Measurements from ENCODE around the gene RIPPLY2.
"Not testable (repeated sequence)": the region's sequence is repeated elsewhere in the genome, so short reads cannot be mapped to it uniquely, and the experiment has no call there.

RIPPLY2 gene

DNA sequence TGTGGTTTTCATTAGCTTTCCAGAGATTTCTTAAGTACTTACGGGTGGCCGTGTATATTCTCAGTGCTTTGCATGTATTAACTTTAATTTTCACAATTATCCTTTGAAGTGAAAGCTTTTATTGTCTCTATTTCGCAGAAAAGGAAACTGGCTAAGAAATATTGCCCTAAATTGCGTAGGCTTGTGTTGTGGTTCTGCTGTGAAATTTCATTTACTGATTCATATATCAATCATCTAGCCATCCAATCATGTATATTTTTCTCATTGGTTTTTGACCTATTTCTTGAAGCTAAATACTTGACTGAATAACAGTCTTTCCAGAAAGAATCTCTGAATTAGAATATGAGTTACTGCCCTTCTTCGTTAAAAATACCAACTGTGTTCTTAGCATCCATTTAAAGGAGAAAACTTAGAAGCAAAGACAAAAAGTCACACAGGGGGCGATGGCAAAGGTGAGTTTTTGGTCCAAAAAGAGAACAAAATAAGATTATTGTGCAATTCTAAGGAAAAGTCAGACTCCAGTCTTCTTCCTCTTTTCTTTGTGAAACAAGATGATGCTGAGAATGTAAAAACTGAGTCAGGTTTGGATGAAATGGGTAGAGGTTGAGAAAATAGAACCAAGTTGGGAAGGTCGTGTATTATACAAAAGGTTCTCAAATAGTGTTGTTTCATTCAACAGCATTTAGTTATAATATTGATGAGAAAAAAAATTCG lies 7.8 kb downstream of the RIPPLY2 start:
- DNase-seq = peak in 2 of 4 experiments; percentile 55 to 57

DNA sequence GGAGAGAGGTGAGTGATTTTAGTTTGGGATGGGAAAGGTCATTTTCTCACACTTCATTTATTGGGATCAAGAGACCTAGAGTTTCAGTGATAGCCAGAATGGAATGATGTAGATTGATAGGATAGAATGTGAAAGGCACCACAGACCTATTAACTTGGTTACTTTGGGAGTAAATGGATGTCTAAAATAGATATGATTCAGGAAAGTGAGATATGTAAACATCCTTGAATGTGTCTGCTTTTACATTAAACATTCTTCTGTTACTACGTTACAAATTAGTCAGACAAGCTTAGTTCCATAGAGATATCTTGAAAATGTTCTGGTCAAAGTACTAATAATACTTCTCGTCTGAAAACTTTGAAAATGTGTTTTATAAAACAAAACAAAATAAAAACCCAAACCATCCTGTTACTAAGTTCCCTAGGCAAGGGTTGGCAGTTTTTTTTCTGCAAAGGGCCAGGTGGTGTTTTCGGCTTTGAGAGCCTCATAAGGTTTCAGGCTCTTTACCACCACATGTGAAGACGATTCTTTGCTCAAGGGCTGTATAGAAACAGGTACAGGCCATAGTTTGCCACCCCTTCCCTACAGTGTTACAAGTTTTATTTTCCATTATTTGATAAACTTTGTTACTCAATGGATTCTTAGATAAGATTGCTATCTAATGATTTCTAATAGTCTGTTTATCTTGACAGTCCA lies 9.8 kb downstream of the RIPPLY2 start:
- no peak for DNase-seq

DNA sequence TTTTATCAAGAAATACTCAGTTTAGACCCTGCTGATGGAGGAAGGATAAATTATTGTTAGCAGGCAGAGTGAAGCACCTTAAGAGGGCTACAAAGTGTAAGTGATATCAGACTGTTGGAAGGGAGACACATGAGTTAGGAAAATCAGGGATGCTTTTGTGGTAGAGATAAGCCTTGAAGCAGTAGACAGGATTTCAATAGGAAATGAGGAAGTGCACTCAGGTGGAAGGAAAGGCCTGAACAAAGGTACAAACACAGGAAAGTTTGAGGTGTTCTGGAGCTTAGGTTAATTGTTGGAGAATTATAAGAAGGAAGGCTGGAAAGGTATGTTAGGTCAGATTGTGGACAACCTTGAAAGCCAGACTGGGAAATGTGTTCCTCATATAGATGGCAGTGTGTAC lies 13.9 kb downstream of the RIPPLY2 start:
- DNase-seq = no peak

DNA sequence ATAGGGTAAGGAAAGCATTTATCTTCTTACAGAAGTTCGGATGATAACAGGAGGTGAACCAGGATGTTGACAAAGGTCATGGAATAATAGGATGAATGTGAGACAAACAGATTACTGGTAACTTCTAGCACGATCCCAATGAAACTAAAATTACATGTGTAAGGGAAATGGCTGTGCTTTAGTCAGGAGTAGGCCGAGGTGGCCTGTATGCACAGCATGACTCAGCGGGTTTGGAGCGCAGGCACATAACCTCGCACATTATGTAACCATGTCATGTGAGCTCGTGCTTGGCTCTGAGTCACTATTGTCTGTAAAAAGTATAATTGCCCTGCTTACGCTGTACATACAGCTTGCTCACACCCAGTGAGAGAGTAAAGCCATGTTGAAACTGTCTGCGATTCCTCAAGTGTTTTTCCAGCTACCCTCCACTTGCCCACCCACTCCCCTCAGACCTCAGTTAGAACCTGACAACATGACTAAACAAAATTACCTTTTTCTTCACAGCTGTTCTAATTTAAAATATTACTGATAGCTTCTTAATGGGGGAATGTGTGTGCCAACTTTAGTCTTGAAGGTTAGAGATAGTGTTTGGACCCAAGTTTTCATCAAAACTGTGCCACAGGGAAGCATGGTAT lies 14.5 kb downstream of the RIPPLY2 start:
- peak; percentile 92 to 98 (median 94) for DNase-seq

DNA sequence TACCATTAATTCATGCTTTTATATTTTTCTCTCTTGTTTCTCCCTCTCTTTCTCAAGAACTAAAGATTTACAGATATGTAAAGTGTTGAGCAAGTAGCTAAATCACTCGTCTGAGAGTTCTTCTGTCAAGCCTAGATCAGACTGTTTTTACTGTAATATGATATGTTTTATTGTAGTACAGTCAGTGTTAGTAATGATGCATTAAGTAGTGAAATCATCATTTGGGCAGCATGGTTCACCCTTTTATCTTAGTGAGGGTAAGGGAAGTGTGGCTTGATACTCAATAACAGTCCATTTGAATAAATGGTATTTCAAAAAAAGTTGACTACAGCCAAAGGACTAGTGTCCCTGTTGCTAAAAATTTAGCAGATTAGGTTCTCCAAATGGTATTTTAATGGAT lies 15.5 kb downstream of the RIPPLY2 start:
- DNase-seq = peak in 1 of 4 experiments; percentile 16

DNA sequence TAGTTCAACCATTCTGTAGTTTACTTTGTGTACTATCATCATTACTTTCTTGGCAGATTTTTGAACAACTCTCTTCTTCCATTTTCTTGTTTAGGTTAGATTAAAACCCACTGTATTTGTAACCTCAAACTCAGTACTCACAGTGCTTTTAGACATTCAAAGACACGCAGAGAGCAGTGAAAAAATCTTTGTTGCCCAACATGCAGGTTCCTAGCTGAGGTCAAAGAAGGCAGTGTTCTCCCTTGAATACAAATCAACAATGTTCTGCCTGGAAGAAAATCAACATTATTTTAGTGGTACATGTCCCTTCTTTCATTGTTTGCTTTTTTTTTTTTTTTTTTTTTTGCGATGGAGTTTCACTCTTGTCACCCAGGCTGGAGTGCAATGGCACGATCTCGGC lies 17.5 kb downstream of the RIPPLY2 start:
- DNase-seq = no peak

DNA sequence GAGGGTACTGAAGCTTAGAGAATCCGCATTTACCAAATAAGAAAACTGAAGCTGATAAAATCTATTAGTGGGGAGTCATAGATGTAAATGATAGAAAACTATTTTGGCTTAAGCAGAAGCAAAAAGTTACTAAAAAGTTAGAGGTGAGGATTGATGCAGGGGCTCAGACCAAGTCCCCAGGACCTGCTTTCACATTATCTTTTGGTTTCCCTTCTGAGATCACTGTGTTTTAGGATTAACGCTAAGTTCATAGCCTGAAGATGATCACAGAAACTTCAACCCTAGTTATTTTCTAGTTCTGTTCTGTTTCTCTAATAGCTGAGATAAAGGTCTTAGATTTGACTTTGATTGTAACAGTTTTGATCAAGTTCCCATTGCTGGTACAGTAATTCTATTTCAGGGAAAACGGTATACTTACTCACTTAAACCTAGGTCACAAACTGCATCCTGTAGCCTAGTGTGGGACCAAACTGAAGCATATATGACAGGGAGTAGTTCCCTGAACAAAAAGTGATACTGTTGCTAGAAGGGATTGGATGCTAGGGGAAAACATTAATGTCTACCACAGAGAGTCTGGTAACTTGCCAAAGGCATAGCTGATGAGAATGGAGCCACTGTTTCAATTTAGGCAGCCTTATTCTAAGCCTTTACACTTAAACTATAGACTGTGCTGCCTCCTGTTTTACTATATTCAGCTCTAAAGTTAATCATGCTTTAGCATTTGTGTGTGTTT lies 19.4 kb downstream of the RIPPLY2 start:
- no peak for DNase-seq

DNA sequence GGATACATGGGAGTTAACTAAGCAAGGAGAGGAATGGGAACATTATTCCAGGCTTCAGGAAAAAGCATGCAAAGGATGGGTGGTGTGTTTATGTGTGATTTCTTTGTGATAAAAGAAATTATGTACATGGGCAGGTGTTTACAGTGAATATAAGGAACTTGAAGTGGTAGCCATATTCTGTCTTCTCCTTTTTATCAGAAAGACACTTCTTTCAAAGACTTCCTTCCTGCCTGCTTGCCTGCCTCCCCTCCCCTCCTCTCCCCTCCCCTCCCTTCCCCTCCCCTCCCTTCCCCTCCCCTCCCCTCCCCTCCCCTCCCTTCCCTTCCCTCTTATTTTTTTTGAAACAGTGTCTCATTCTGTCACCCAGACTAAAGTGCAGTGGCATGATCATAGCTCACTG lies 20.7 kb downstream of the RIPPLY2 start:
- DNase-seq = peak in 2 of 4 experiments; percentile 25 to 34

DNA sequence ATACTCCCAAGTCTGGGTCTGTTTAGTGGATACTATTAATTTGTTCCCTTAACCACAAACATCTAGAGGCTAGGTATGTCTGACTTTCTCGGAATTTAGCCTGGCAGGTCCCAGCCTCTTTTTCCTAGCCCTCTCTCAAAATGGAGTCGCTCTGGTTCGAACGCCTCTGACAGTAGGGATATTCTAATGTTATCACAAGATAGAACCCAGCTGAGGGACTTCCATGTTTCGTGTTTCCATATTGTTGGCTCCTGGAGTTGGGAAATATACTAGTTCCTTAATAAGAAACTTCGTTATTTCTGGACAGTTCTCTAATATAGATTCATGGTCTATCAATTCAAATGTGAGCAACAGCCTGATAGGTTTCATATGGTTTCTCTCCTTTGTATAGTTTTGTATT lies 22.7 kb downstream of the RIPPLY2 start:
- peak in 2 of 4 experiments; percentile 27 to 42 for DNase-seq

DNA sequence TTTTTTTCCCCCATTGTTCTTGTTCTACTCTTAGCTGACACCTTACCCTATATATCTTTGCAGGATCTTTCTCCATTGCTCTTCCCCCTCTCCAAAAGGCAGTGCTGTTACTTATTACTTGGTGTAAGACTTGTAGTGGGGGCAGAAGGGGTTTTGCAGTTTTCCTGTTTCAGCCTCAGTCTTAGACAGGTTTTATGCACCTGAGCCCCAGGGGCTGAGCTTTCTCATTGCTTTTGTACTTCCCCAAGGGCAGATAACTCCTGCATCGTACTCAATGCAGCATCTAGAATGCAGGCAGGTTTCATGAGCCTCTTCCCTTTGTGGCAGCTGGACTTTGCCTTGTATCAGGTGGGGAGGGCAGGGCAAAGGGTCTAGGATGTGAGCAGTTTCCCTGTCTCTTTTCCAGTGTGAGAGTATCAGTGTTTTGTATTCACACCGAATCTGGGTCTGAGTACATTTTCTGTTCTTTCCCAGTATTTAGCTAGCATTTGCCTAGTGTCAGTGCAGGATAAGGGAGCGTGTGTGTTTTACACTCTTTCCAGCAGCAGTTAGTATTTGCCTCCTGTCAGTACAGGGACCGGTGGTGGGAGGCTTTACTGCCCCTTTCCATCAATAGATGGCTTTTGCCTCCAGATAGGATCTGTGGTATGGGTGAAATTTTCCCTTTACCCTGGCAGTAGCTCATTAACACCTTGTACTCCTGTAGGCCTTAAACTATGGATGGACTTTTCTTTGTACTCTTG lies 25.9 kb downstream of the RIPPLY2 start:
- no peak for DNase-seq

DNA sequence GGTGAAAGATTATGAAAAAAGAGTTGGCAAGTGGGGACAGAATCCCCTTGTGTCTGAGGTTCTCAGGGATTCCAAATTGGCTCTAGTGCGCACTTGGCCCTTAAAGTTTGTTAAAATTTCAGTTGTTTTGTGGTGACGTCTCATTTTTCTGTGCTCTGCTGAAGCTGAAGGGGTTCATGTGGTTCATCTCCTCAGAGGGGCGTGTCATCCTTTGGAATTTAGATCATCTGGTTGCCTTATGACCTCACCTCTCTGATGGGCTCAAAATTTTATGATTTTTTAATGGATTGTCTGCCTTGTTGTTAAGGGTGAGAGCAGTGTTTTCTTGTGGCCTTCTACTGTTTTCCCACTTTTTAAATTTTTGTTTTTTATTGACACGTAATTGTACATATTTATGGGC lies 26.6 kb downstream of the RIPPLY2 start:
- DNase-seq = no peak

DNA sequence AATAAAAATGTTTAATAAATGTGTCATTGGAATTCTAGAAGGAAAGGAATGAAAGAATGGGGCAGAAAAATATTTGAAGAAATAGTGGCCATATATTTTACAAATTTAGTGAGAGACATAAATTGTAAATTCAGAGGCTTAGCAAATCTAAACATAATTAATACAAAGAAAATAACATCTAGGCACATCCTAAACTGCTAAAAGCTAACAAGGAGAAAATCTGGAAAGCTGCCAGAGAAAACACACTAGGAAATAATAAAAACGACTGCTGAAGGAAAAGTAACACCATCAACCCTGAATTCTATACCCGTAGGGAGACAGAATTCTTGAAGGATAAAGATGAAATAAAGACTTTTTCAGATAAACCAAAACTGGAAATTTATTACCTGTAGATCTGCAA lies 30.1 kb downstream of the RIPPLY2 start:
- no peak for DNase-seq

DNA sequence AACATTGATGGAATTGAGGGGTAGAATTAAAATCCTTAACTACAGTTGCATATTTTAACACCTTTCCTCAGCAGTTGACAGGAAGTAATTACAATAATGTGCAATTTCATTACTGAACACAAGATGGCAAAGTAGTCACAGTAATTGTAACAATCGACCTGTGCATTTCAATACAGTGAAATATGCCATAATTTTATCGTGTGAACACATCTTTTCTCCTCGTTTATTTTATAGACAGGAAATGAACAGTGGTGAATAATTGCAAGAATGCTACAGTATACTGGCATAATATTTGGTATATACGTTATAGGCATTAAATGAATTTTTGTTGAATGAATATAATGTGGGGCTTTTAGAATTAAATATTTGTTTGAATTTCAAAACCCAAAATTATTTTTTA lies 31.4 kb downstream of the RIPPLY2 start:
- peak in 3 of 4 experiments; percentile 35 to 69 (median 65) for DNase-seq

DNA sequence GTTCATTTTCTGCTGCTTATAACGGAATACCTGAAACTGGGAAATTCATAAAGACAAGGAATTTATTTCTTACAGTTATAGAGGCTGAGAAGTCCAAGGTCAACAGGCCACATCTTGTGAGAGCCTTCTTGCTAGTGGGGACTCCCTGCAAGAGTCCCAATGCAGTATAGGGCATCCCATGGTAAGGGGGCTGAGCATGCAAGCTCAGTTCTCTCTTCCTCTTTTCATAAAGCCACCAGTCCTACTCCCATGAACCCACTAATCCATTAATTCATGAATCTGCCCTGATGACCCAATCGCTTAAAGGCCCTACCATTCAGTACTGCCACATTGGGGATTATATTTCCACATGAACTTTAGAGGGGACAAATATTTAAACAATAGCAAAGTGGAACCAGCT lies 32.8 kb downstream of the RIPPLY2 start:
- DNase-seq = peak in 3 of 4 experiments; percentile 12 to 23 (median 21)

DNA sequence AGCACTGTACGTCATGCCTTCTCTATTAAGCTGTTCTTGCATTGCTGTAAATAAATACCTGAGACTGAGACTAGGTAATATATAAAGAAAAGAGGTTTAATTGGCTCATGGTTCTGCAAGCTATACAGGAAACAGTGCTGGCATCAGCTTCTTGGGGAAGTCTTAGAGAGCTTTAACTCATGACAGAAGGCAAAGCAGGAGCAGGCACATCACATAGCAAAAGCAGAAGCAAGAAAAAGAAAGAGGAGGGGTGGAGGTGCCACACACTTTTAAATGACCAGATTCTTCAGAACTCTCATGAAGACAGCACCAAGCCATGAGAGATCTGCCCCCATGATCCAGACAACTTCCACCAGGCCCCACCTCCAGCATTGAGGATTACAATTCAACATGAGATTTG lies 36.5 kb downstream of the RIPPLY2 start:
- peak; percentile 28 to 59 (median 50) for DNase-seq

DNA sequence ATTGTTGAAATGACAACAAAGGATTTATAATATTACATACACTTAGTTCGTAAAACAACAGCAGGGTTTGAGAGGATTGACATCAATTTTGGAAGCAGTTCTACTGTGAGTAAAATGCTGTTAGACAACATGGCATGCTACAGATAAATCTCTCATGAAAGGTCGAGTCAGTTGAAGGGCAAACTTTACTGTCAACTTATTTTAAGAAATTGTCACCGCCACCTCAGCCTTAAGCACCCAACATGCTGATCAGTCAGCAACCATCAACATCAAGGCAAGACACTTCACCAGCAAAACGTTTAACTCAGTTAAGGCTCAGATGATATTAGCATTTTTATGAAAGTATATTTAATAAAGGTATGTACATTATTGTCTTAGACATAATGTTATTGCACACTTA lies 37.4 kb downstream of the RIPPLY2 start:
- DNase-seq = no peak

DNA sequence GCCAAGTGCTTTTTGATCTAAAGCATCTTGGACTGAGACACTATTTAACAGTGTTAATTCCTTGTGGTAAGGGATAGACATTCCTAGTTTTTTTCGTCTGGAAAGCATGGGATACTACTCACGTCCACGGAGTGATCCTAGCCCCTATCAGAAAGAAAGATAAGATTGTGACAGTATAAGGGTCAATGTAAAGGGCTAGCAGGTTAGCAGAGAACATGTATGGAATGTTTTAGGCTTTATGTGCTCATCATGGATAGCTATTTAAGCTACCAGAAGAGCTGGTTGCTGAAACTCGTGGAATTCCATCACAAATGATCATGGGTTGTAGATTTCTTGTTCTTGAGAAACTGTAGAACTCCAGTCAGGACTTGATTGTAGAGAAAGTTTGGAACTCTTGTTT lies 38.4 kb downstream of the RIPPLY2 start:
- DNase-seq = no peak

DNA sequence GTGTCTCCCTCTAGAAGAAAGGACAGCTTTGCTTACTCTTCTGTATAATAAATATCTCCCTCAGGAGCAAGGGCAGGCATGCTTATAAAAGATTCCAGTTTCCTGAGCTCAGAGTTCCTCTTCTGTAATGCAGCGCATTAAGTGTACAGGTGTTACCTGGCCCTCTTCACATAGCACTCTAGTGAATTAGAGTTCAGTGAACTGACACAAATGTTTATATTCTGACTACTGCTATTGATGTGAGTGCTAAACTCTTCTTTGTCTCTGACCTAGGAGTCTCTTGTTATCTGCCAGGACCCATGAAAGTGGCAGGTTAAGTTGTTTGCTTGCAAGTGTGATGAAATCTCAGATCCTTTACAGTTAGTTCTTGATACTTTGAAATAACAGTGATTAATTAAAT lies 39.9 kb downstream of the RIPPLY2 start:
- no peak for DNase-seq

DNA sequence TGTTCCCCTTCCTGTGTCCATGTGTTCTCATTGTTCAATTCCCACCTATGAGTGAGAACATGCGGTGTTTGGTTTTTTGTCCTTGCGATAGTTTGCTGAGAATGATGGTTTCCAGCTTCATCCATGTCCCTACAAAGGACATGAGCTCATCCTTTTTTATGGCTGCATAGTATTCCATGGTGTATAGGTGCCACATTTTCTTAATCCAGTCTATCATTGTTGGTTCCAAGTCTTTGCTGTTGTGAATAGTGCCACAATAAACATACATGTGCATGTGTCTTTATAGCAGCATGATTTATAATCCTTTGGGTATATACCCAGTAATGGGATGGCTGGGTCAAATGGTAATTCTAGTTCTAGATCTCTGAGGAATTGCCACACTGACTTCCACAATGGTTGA lies 43.9 kb downstream of the RIPPLY2 start:
- DNase-seq = not testable (repeated sequence)

DNA sequence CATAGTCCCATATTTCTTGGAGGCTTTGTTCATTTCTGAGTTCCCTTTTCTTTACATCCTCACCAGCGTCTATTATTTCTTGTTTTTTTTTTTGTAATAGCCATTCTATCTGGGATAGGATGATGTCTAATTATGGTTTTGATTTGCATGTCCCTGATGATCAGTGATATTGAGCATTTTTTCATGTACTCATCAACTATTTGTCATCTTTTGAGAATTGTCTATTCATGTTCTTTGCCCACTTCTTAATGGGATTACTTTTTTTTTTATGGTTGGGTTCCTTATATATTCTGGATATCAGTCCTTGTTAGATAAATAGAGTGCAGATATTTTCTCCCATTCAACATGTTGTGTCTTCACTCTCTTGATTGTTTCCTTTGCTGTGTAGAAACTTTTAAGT lies 48.5 kb downstream of the RIPPLY2 start:
- DNase-seq = no peak

DNA sequence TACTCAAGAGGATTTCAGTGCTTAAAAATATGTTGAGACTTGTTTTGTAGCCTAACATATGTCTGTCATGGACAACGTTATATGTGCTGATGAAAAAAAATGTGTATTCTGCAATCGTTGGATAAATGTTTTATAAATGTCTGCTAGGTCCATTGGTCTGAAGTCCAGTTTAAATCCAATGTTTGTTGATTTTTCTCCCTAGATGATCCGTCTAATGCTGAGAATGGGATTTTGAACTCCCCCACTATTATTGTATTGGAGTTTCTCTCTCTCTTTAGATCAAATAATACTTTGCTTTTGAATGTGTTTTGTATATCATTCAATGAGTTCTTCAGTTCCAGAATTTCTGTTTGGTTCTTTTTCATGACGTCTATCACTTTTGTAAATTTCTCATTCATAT lies 51.2 kb downstream of the RIPPLY2 start:
- DNase-seq = no peak

DNA sequence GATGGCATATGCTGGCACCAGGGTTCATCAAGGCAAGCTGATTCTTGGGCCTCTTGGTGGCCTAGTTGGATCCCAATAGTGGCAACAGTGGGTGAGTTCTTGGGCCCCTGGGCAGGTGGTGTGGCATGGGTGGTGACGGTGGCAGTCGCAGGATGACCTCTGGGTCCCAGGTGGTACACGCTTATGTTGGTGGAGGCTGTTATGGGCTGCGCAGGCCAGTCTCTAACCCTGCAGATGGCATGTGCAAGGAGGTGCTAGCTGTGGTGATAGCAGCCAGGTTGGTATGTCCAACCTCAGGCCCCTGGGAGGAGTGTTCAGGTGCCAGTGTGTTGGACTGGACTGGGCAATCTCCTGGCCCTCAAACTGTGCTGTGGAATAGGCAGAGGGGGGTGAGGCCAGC lies 52.5 kb downstream of the RIPPLY2 start:
- DNase-seq = no peak

Measured in suppressor macrophage (primary cell).